ENCODE data around the gene MGAT5.

The MGAT5 gene

GRCh38 chr2:134407154-134407890 is 153.4 kb downstream of the MGAT5 start:
- DNase-seq = no peak

- DNase-seq = no peak
These were observed 154.5 kb downstream of the MGAT5 start for GRCh38 chr2:134408386-134408785.

- no peak for DNase-seq
These were observed 154.9 kb downstream of the MGAT5 start for GRCh38 chr2:134408791-134409190.

- DNase-seq = no peak
These were observed 156.1 kb downstream of the MGAT5 start for GRCh38 chr2:134410006-134410405.

- no peak for DNase-seq
These were observed 157.0 kb downstream of the MGAT5 start for GRCh38 chr2:134410831-134411231.

- DNase-seq = no peak
These were observed 157.5 kb downstream of the MGAT5 start for GRCh38 chr2:134411279-134411827.

- peak; percentile 82 for DNase-seq
These were observed 158.2 kb downstream of the MGAT5 start for GRCh38 chr2:134411828-134412638.

GRCh38 chr2:134412639-134412999 is 158.7 kb downstream of the MGAT5 start:
- DNase-seq = no peak

- DNase-seq = no peak
These were observed 159.6 kb downstream of the MGAT5 start for GRCh38 chr2:134413430-134413829.

- DNase-seq = no peak
These were observed 160.0 kb downstream of the MGAT5 start for GRCh38 chr2:134413912-134414311.

- no peak for DNase-seq
These were observed 162.1 kb downstream of the MGAT5 start for GRCh38 chr2:134416018-134416417.

- DNase-seq = no peak
These were observed 162.8 kb downstream of the MGAT5 start for GRCh38 chr2:134416637-134417036.

GRCh38 chr2:134417968-134418582 is 164.2 kb downstream of the MGAT5 start:
- no peak for DNase-seq

GRCh38 chr2:134420259-134420658 is 166.4 kb downstream of the MGAT5 start:
- no peak for DNase-seq

GRCh38 chr2:134420920-134421319 is 167.0 kb downstream of the MGAT5 start:
- DNase-seq = no peak

- DNase-seq = no peak
These were observed 167.9 kb downstream of the MGAT5 start for GRCh38 chr2:134421556-134422328.

GRCh38 chr2:134425724-134426496 is 172.0 kb downstream of the MGAT5 start:
- no peak for DNase-seq

GRCh38 chr2:134426721-134427120 is 172.8 kb downstream of the MGAT5 start:
- DNase-seq = no peak

- DNase-seq = no peak
These were observed 176.0 kb downstream of the MGAT5 start for GRCh38 chr2:134429886-134430285.

GRCh38 chr2:134431838-134432434 is 178.1 kb downstream of the MGAT5 start:
- DNase-seq = no peak

GRCh38 chr2:134432435-134432883 is 178.6 kb downstream of the MGAT5 start:
- no peak for DNase-seq

Measured in hematopoietic multipotent progenitor cell treated with erythropoietin and hydrocortisone succinate and interleukin-3 and kit ligand, for 6 days (in vitro differentiated cells).